Body of pancreas (tissue), 4 donors: Measurements from ENCODE around the gene UBAC2.

Experiments
- POLR2A ChIP-seq, 3 donors: fragments of 450-650 bp; IDR thresholded peaks; one replicate each; pipeline ENCODE4 v1.6.1; 2016; ENCODE audit warnings: antibody characterized with exemption in 3 of 3, mild to moderate bottlenecking in 2 of 3
- TF ChIP-seq, protein P1 (sequence below), 7 experiments: fragments of 450-650 bp in 4 of 7; fragments of 200-600 bp in 3 of 7; sonication (generic) in 3 of 7; IDR thresholded peaks; one replicate each; pipeline ENCODE4 v1.5.1; 2016 to 2019; ENCODE audit warnings: antibody characterized with exemption in 7 of 7

DNA sequence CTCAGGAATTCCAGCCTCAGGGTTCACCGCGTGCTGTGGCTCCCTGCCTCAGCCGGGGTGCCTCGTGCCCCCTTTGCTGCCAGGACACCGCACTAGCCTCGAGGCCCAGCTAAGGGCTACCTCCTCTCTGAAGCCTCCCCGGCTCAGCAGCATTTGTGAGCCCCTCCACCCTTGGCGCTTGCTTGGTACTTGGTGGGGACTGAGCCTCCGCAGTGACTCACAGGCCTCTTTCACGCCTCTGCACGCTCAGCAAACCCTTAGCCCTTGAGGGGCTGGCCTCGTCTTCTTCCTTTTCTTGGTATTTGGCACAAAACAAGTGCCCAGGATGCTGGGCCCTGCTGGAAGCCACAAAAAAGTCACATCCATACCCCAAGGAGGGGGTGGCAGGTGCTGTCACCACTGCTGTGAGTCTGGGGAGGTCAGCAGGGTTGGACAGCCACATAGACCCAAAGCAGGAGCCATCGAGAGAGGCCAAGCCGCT lies 215.2 kb downstream of the UBAC2 start:
- no peak for TF ChIP-seq POLR2A (IDR thresholded peaks at IDR 0.05)
- TF ChIP-seq, protein P1, sequence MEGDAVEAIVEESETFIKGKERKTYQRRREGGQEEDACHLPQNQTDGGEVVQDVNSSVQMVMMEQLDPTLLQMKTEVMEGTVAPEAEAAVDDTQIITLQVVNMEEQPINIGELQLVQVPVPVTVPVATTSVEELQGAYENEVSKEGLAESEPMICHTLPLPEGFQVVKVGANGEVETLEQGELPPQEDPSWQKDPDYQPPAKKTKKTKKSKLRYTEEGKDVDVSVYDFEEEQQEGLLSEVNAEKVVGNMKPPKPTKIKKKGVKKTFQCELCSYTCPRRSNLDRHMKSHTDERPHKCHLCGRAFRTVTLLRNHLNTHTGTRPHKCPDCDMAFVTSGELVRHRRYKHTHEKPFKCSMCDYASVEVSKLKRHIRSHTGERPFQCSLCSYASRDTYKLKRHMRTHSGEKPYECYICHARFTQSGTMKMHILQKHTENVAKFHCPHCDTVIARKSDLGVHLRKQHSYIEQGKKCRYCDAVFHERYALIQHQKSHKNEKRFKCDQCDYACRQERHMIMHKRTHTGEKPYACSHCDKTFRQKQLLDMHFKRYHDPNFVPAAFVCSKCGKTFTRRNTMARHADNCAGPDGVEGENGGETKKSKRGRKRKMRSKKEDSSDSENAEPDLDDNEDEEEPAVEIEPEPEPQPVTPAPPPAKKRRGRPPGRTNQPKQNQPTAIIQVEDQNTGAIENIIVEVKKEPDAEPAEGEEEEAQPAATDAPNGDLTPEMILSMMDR (IDR thresholded peaks at IDR 0.05): no peak
